ENCODE measurements around the gene C1QA. TPM values are rescaled to one million over a fixed set of nuclear protein-coding genes. Genes with fewer than 3 reads are reported as not detected.

Gene C1QA
- total RNA-seq, 3 donors from 2014 or later (not counting 1 experiment from before 2014, with no cell fraction given) = 0.43 to 3.9 TPM; not detected in 1

DNA sequence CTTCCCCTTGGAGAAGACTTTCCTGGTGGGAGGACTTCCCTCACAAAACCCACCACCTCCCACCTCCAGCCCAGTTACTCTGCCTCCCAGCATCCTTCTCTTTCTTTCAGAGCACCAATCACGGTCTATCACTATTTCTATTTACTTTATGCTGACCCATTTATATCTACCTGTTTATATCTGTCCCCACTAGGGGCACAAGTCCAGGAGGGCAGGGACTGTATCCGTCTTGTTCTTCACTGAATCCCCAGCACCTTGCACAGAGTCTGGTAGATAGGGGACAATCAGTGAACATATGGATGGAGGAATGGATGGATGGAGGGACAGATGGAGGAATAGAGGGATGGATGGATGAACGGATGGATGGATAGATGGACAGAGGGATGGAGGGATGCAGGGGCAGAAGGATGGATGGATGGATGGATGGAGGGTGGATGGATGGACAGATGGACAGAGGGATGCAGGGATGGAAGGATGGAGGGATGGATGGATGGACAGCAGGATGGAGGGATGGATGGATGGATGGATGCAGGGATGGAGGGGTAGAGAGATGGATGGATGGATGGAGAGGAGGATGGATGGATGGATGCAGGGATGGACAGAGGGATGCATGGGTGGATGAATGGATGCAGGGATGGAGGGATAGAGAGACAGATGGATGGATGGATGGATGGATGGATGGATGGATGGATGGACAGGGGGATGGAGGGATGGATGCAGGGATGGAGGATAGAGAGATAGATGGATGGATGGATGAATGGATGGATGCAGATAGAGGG is 22.1 kb downstream of the C1QA start:
- H3K4me3 ChIP-seq (ENCODE audit: low read length) = no peak overlapping the region
- TF ChIP-seq, protein P1, sequence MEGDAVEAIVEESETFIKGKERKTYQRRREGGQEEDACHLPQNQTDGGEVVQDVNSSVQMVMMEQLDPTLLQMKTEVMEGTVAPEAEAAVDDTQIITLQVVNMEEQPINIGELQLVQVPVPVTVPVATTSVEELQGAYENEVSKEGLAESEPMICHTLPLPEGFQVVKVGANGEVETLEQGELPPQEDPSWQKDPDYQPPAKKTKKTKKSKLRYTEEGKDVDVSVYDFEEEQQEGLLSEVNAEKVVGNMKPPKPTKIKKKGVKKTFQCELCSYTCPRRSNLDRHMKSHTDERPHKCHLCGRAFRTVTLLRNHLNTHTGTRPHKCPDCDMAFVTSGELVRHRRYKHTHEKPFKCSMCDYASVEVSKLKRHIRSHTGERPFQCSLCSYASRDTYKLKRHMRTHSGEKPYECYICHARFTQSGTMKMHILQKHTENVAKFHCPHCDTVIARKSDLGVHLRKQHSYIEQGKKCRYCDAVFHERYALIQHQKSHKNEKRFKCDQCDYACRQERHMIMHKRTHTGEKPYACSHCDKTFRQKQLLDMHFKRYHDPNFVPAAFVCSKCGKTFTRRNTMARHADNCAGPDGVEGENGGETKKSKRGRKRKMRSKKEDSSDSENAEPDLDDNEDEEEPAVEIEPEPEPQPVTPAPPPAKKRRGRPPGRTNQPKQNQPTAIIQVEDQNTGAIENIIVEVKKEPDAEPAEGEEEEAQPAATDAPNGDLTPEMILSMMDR (IDR thresholded peaks at IDR 0.05) = no peak
- Mint-ChIP-seq H3K4me3 (no peak overlapping the region), H3K4me1 (no peaks in the 10 kb centered on the region), H3K9me3 (no peaks in the 10 kb centered on the region), H3K27me3 (ENCODE audit: low read depth in 2 of 2) (peaks cover 0 to 4% of the 10 kb centered on the region in 2 donors), H3K27ac (no peak overlapping the region), H3K36me3 (no peaks in the 10 kb centered on the region)
- WGBS (ENCODE audit: insufficient coverage) = 67% methylated on average over 3 of the region's 3 CpGs
- no peak for DNase-seq
- intact Hi-C loops (cut with micrococcal nuclease) = no loop called here
- H3K27ac ChIP-seq (ENCODE audit: low read length) = no peak overlapping the region
- H3K36me3 ChIP-seq (ENCODE audit: control insufficient read depth, insufficient read depth, low read length) = no peaks in the 10 kb centered on the region
- no peaks in the 10 kb centered on the region for H3K4me1 ChIP-seq (ENCODE audit: control insufficient read depth, insufficient read depth, low read length)
- H3K9me3 ChIP-seq (ENCODE audit: control insufficient read depth, insufficient read depth, low read length) = no peaks in the 10 kb centered on the region
- ATAC-seq = no peak
- no peaks in the 10 kb centered on the region for H3K27me3 ChIP-seq (ENCODE audit: control insufficient read depth, insufficient read depth, low read length)

- no peak overlapping the region for H3K4me3 Mint-ChIP-seq
Measured at GRCh38 chr1:22660716-22661241, 24.4 kb downstream of the C1QA start.

DNA sequence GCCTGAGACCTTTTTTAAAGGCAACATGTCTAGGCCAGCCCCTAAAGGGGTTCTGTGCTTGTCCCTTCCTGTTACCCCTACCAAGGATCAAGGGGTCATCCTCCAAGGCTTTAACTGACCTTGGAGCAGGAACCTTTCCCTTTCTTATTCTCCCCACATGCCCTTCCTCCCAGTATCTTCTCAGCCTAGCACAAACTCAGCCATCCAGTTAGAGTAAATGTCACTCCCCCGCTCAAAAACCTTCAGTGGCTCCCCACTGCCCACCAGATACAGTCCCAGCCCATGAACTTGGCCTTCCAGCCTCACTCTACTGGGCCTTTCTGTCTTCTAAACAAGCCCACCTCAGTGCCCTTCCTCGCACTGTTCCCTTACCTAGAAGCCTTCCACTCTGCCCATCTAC is 25.5 kb downstream of the C1QA start:
- H3K4me1 ChIP-seq (ENCODE audit: control insufficient read depth, insufficient read depth, low read length) = no peaks in the 10 kb centered on the region
- Mint-ChIP-seq H3K36me3 (no peaks in the 10 kb centered on the region), H3K4me1 (no peaks in the 10 kb centered on the region), H3K9me3 (no peaks in the 10 kb centered on the region), H3K27me3 (ENCODE audit: low read depth in 2 of 2) (peaks cover 0 to 3% of the 10 kb centered on the region in 2 donors), H3K4me3 (no peak overlapping the region), H3K27ac (no peak overlapping the region)
- WGBS (ENCODE audit: insufficient coverage) = 81% methylated on average over 2 of the region's 2 CpGs
- ATAC-seq (no peak), DNase-seq (no peak)
- TF ChIP-seq, protein P1 (IDR thresholded peaks at IDR 0.05) = no peak
- H3K4me3 ChIP-seq (ENCODE audit: low read length) = no peak overlapping the region
- intact Hi-C loops (cut with micrococcal nuclease) = no loop called here
- H3K27me3 ChIP-seq (ENCODE audit: control insufficient read depth, insufficient read depth, low read length) = no peaks in the 10 kb centered on the region
- H3K36me3 ChIP-seq (ENCODE audit: control insufficient read depth, insufficient read depth, low read length) = no peaks in the 10 kb centered on the region
- H3K27ac ChIP-seq (ENCODE audit: low read length) = no peak overlapping the region
- no peaks in the 10 kb centered on the region for H3K9me3 ChIP-seq (ENCODE audit: control insufficient read depth, insufficient read depth, low read length)

More at GRCh38 chr1:22660716-22661241, 24.4 kb downstream of the C1QA start:
- Histone ChIP-seq H3K4me3 (ENCODE audit: low read length) (no peak overlapping the region), H3K27me3 (ENCODE audit: control insufficient read depth, insufficient read depth, low read length) (no peaks in the 10 kb centered on the region), H3K27ac (ENCODE audit: low read length) (no peak overlapping the region), H3K4me1 (ENCODE audit: control insufficient read depth, insufficient read depth, low read length) (no peaks in the 10 kb centered on the region), H3K36me3 (ENCODE audit: control insufficient read depth, insufficient read depth, low read length) (no peaks in the 10 kb centered on the region), H3K9me3 (ENCODE audit: control insufficient read depth, insufficient read depth, low read length) (no peaks in the 10 kb centered on the region)
- H3K36me3 Mint-ChIP-seq = no peaks in the 10 kb centered on the region
- no peak for DNase-seq
- TF ChIP-seq, protein P1 (IDR thresholded peaks at IDR 0.05) = no peak
- H3K9me3 Mint-ChIP-seq = no peaks in the 10 kb centered on the region
- peaks cover 0 to 3% of the 10 kb centered on the region in 2 donors for H3K27me3 Mint-ChIP-seq (ENCODE audit: low read depth in 2 of 2)
- intact Hi-C loops (cut with micrococcal nuclease) = no loop called here
- H3K4me1 Mint-ChIP-seq = no peaks in the 10 kb centered on the region
- H3K27ac Mint-ChIP-seq = no peak overlapping the region
- 91% methylated on average over 19 of the region's 19 CpGs for WGBS (ENCODE audit: insufficient coverage)
- ATAC-seq = no peak

Measured in natural killer cell (primary cell).